Measurements from ENCODE around the gene COL4A1. TPM values are rescaled to one million over a fixed set of nuclear protein-coding genes. Genes with fewer than 3 reads are reported as not detected.

The COL4A1 gene
- total RNA-seq, 3 donors from 2014 or later, result 19.0 to 308 (median 61.9) TPM

DNA sequence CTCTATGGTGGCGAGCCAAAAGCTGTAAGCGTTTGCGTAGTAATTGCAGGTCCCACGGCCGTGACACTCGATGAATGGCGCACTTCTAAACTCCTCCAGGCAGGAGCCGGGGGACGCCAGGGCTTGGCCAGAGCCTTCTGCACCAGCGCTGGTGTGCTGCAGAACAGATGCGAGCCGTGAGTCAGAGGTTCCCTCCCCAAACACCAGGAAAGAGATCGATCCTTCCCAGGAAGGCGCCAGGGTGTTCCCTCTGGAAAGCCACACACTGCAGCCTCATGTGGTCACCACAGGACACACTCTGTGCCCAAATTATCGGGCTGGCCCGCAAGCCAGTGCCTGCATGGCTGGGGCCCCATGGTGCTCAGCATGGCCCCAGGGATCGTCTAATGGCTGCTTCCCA lies 154.6 kb downstream of the COL4A1 start:
- ATAC-seq (no peak), DNase-seq (no peak)
- intact Hi-C loops (cut with DNase I, micrococcal nuclease), result no loop called here
- Histone ChIP-seq H3K9me3 (no peaks in the 10 kb centered on the region), H3K36me3 (ENCODE audit: low read depth) (no peaks in the 10 kb centered on the region), H3K4me3 (no peak overlapping the region), H3K4me1 (ENCODE audit: low read depth) (no peaks in the 10 kb centered on the region)
- TF ChIP-seq CTCF (IDR thresholded peaks at IDR 0.05), result no peak

- no peaks in the 10 kb centered on the region for H3K36me3 ChIP-seq (ENCODE audit: low read depth)
- no peaks in the 10 kb centered on the region for H3K4me1 ChIP-seq (ENCODE audit: low read depth)
- intact Hi-C loops (cut with DNase I, micrococcal nuclease), result no loop called here
- no peak overlapping the region for H3K4me3 ChIP-seq
- H3K9me3 ChIP-seq, result no peaks in the 10 kb centered on the region
- no peak for TF ChIP-seq CTCF (IDR thresholded peaks at IDR 0.05)
- DNase-seq (no peak), ATAC-seq (no peak)
Measured at GRCh38 chr13:110151462-110151861, 155.5 kb downstream of the COL4A1 start.

DNA sequence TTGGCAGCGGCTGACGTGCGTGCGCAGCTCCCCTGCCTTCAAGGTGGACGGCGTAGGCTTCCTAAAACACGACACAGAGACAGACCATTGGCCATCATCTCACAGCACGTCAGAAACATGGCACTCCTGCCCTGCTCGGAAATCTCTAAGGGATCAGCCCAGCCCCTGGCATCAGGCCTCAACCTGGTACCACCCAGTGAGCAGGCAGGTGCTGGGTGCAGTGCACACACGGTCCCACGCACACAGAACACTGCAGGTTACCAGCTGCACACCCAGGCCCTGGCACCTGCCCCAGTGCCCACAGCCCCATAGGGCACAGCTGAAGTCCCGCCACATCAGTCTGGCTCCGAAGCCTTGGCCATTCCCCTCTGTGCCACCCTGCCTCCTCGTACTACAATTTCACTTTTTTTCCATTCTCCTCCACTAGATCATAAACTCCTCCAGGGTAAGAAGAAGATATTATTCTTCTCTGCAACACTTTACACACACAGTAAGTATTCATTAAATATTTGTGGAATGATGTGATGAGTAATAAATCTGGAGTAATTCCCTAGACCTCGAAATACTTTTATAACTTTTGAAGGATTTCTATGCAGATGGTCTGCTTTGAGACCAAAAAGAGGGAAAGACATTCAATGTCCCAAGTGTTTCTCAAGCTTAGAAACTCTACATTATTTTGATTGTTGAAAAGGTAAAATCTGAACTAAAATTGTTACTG lies 156.4 kb downstream of the COL4A1 start:
- Histone ChIP-seq H3K4me3 (no peak overlapping the region), H3K4me1 (ENCODE audit: low read depth) (no peaks in the 10 kb centered on the region), H3K9me3 (no peaks in the 10 kb centered on the region), H3K36me3 (ENCODE audit: low read depth) (no peaks in the 10 kb centered on the region)
- DNase-seq, result no peak
- TF ChIP-seq CTCF (IDR thresholded peaks at IDR 0.05), result no peak
- intact Hi-C loops (cut with DNase I, micrococcal nuclease), result no loop called here
- no peak for ATAC-seq

- no peaks in the 10 kb centered on the region for H3K36me3 ChIP-seq (ENCODE audit: low read depth)
- ATAC-seq, result no peak
Measured at GRCh38 chr13:110149036-110149435, 157.9 kb downstream of the COL4A1 start.

DNA sequence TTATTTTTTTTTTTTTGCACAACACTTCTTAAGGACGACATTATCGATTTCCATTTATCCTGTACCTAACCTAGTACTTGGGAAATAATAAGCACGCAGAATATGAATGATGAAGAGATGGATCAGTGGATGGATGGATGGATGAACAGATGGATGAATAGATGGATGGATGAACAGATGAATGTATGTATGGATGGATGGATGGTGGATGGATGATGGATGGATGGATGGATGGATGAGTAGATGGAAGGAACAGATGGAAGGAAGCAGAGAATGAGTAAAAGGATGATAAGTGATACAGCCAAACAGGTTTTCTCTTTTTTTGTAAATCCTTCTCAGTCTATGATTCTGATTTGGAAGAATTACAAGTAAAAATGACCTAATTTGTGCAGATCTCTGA lies 166.9 kb downstream of the COL4A1 start:
- Histone ChIP-seq H3K36me3 (ENCODE audit: low read depth) (no peaks in the 10 kb centered on the region), H3K4me3 (no peak overlapping the region), H3K9me3 (no peaks in the 10 kb centered on the region), H3K4me1 (ENCODE audit: low read depth) (peaks cover 5% of the 10 kb centered on the region)
- ATAC-seq (no peak), DNase-seq (no peak)
- intact Hi-C loops (cut with DNase I, micrococcal nuclease), result no loop called here
- TF ChIP-seq CTCF (IDR thresholded peaks at IDR 0.05), result no peak

More at GRCh38 chr13:110149036-110149435, 157.9 kb downstream of the COL4A1 start:
- H3K4me1 ChIP-seq (ENCODE audit: low read depth), result no peaks in the 10 kb centered on the region
- no peak for DNase-seq
- no peak overlapping the region for H3K4me3 ChIP-seq
- intact Hi-C loops (cut with DNase I, micrococcal nuclease), result no loop called here
- H3K9me3 ChIP-seq, result no peaks in the 10 kb centered on the region
- no peak for TF ChIP-seq CTCF (IDR thresholded peaks at IDR 0.05)

DNA sequence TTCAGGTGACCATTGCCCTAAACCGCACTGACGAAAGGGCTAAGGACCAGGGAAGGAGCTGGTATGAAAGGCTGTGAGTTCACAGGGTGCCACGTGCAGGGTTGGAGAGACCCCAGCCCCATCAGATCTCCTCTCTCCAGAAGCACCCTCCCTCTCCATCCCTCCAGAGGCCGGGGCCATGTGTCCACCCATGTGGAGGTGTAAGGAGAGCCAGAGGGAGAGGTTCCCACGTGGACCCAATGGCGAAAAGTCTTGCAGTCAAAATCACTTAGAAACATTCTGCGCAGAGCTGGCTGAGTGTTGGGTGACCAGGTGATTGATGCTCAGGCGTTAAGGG lies 168.3 kb downstream of the COL4A1 start:
- intact Hi-C loops (cut with DNase I, micrococcal nuclease), result no loop called here
- no peak for TF ChIP-seq CTCF (IDR thresholded peaks at IDR 0.05)
- no peak overlapping the region for H3K4me3 ChIP-seq
- H3K36me3 ChIP-seq (ENCODE audit: low read depth), result no peaks in the 10 kb centered on the region
- H3K4me1 ChIP-seq (ENCODE audit: low read depth), result peaks cover 5% of the 10 kb centered on the region
- H3K9me3 ChIP-seq, result no peaks in the 10 kb centered on the region
- no peak for DNase-seq
- no peak for ATAC-seq

Measured in mucosa of descending colon (tissue), 3 donors.